Neural progenitor cell (in vitro differentiated cells): Measurements from ENCODE around the gene RNF13. TPM values are rescaled to one million over a fixed set of nuclear protein-coding genes. Genes with fewer than 3 reads are reported as not detected.

ENCODE experiments used
- DNase-seq: peaks from one replicate; pipeline ENCODE4 v3.0.0-alpha.2; 2016; ENCODE audit warnings: low spot score
- H2AFZ ChIP-seq: fragments of 200-600 bp; sonication (generic); replicated peaks from 2 replicates; pipeline ENCODE4 v1.6.1; 2016; ENCODE audit warnings: antibody characterized with exemption
- H3F3A ChIP-seq: fragments of 200-600 bp; sonication (generic); 2 replicates; pipeline ENCODE4 v1.6.1; 2016; ENCODE audit warnings: antibody characterized with exemption, low read depth
- H3K27ac ChIP-seq: fragments of 200-600 bp; sonication (generic); 2 replicates; pipeline ENCODE4 v1.5.1; 2016; ENCODE audit warnings: mild to moderate bottlenecking
- H3K27me3 ChIP-seq: fragments of 200-600 bp; sonication (generic); 2 replicates; pipeline ENCODE4 v1.6.1; 2016; ENCODE audit warnings: mild to moderate bottlenecking, moderate library complexity
- H3K36me3 ChIP-seq: fragments of 200-600 bp; sonication (generic); 2 replicates; pipeline ENCODE4 v1.5.1; 2016
- H3K4me1 ChIP-seq: fragments of 200-600 bp; sonication (generic); 2 replicates; pipeline ENCODE4 v1.6.1; 2016; ENCODE audit warnings: mixed run types
- H3K4me2 ChIP-seq: fragments of 200-600 bp; sonication (generic); 2 replicates; pipeline ENCODE4 v1.6.1; 2016
- H3K4me3 ChIP-seq: fragments of 200-600 bp; sonication (generic); 2 replicates; pipeline ENCODE4 v1.5.1; 2016
- H3K79me2 ChIP-seq: fragments of 200-600 bp; sonication (generic); 2 replicates; pipeline ENCODE4 v1.6.1; 2016; ENCODE audit warnings: low read depth
- H3K9ac ChIP-seq: fragments of 200-600 bp; sonication (generic); 2 replicates; pipeline ENCODE4 v1.6.1; 2016
- H3K9me3 ChIP-seq: fragments of 200-600 bp; sonication (generic); 2 replicates; pipeline ENCODE4 v1.5.1; 2016; ENCODE audit warnings: low read depth
- H4K20me1 ChIP-seq: fragments of 200-600 bp; sonication (generic); 2 replicates; pipeline ENCODE4 v1.6.1; 2016; ENCODE audit warnings: low read depth
- H3K27ac Mint-ChIP-seq: 3 replicates; pipeline ENCODE4 v1.8.0; 2021; ENCODE audit warnings: mixed read lengths
- H3K27me3 Mint-ChIP-seq: 2 replicates; pipeline ENCODE4 v1.8.0; 2022; ENCODE audit warnings: low read depth, mild to moderate bottlenecking, inconsistent platforms, moderate library complexity, mixed read lengths; ENCODE audit not compliant: insufficient read depth
- H3K36me3 Mint-ChIP-seq: 3 replicates; pipeline ENCODE4 v1.8.0; 2021; ENCODE audit warnings: mixed read lengths
- H3K4me1 Mint-ChIP-seq: 3 replicates; pipeline ENCODE4 v1.8.0; 2021; ENCODE audit warnings: mixed read lengths
- H3K4me3 Mint-ChIP-seq: 3 replicates; pipeline ENCODE4 v1.8.0; 2021; ENCODE audit warnings: mild to moderate bottlenecking, moderate library complexity, mixed read lengths
- H3K9me3 Mint-ChIP-seq: 3 replicates; pipeline ENCODE4 v1.8.0; 2020; ENCODE audit warnings: mixed read lengths
- CTCF ChIP-seq: fragments of 200-600 bp; sonication (generic); IDR thresholded peaks from 2 replicates; pipeline ENCODE4 v1.5.1; 2017; ENCODE audit warnings: antibody characterized with exemption, mild to moderate bottlenecking
- EZH2 ChIP-seq: fragments of 200-600 bp; sonication (generic); IDR thresholded peaks from 2 replicates; pipeline ENCODE4 v1.6.1; 2017; ENCODE audit warnings: antibody characterized with exemption, mild to moderate bottlenecking, moderate library complexity
- EZH2phosphoT487 ChIP-seq: fragments of 200-600 bp; sonication (generic); IDR thresholded peaks from 2 replicates; pipeline ENCODE4 v1.6.1; 2017; ENCODE audit warnings: antibody characterized with exemption
- total RNA-seq: library from RNA; depleted of rRNA; stranded (reverse); fragments of >200 nt; gene quantifications from 2 replicates; pipeline ENCODE4 v1.2.3, GENCODE V29; 2015; ENCODE audit warnings: low replicate concordance

The RNF13 gene
- total RNA-seq, 1 donor from 2014 or later = 45.2 TPM

- no peaks in the 10 kb centered on the region for H3K36me3 Mint-ChIP-seq
These were observed 89.6 kb downstream of the RNF13 start for GRCh38 chr3:149902498-149903139.

GRCh38 chr3:149906036-149906435 lies 93.0 kb downstream of the RNF13 start:
- Mint-ChIP-seq H3K27me3 (peaks cover 2% of the 10 kb centered on the region), H3K4me3 (no peak overlapping the region), H3K36me3 (no peaks in the 10 kb centered on the region), H3K27ac (no peak overlapping the region), H3K4me1 (peaks cover 20% of the 10 kb centered on the region), H3K9me3 (no peaks in the 10 kb centered on the region)
- no peak overlapping the region for H2AFZ ChIP-seq
- no peak overlapping the region for H3K4me2 ChIP-seq
- no peak for TF ChIP-seq EZH2
- TF ChIP-seq CTCF = no peak
- TF ChIP-seq EZH2phosphoT487 = no peak
- H3K36me3 ChIP-seq = no peaks in the 10 kb centered on the region
- H3K9me3 ChIP-seq = no peaks in the 10 kb centered on the region
- H3K27me3 ChIP-seq = no peaks in the 10 kb centered on the region
- H3K4me1 ChIP-seq = no peaks in the 10 kb centered on the region
- H3K79me2 ChIP-seq = no peaks in the 10 kb centered on the region
- H3K4me3 ChIP-seq = no peak overlapping the region
- DNase-seq = no peak
- no peak overlapping the region for H3K9ac ChIP-seq
- H3K27ac ChIP-seq = no peak overlapping the region
- peaks cover 6% of the 10 kb centered on the region for H3F3A ChIP-seq
- H4K20me1 ChIP-seq = peaks cover 8% of the 10 kb centered on the region

More at GRCh38 chr3:149902498-149903139, 89.6 kb downstream of the RNF13 start:
- no peak for TF ChIP-seq EZH2phosphoT487
- TF ChIP-seq EZH2 = no peak
- TF ChIP-seq CTCF = peak; percentile 26
- Histone ChIP-seq H4K20me1 (no peaks in the 10 kb centered on the region), H3K4me1 (no peaks in the 10 kb centered on the region), H2AFZ (no peak overlapping the region), H3K4me2 (no peak overlapping the region), H3K79me2 (no peaks in the 10 kb centered on the region), H3K9me3 (no peaks in the 10 kb centered on the region), H3K27me3 (no peaks in the 10 kb centered on the region), H3K9ac (no peak overlapping the region), H3F3A (no peaks in the 10 kb centered on the region), H3K4me3 (no peak overlapping the region), H3K36me3 (no peaks in the 10 kb centered on the region), H3K27ac (no peak overlapping the region)
- DNase-seq = no peak
- H3K4me3 Mint-ChIP-seq = no peak overlapping the region
- H3K27me3 Mint-ChIP-seq = no peaks in the 10 kb centered on the region
- no peaks in the 10 kb centered on the region for H3K9me3 Mint-ChIP-seq
- H3K27ac Mint-ChIP-seq = no peak overlapping the region
- H3K4me1 Mint-ChIP-seq = no peaks in the 10 kb centered on the region

GRCh38 chr3:149908424-149908957 lies 95.5 kb downstream of the RNF13 start:
- Histone ChIP-seq H4K20me1 (peaks cover 8% of the 10 kb centered on the region), H3K27me3 (no peaks in the 10 kb centered on the region), H3K9ac (no peak overlapping the region), H3K9me3 (no peaks in the 10 kb centered on the region), H3F3A (peaks cover 6% of the 10 kb centered on the region), H3K4me1 (no peaks in the 10 kb centered on the region), H3K79me2 (no peaks in the 10 kb centered on the region), H3K27ac (no peak overlapping the region), H3K4me3 (no peak overlapping the region), H3K4me2 (no peak overlapping the region), H2AFZ (no peak overlapping the region), H3K36me3 (no peaks in the 10 kb centered on the region)
- no peak for DNase-seq
- Mint-ChIP-seq H3K27ac (peak overlapping the region; percentile 44), H3K27me3 (peaks cover 2% of the 10 kb centered on the region), H3K4me3 (no peak overlapping the region), H3K4me1 (peaks cover 20% of the 10 kb centered on the region), H3K9me3 (no peaks in the 10 kb centered on the region), H3K36me3 (no peaks in the 10 kb centered on the region)
- TF ChIP-seq EZH2phosphoT487 (no peak), CTCF (no peak), EZH2 (no peak)
